WI38 (cell line): Measurements from ENCODE around the gene KIF12.

Source experiments
- H3K4me3 ChIP-seq: 2 replicates; pipeline ENCODE4 v1.5.1; 2011; ENCODE audit warnings: low read depth, mild to moderate bottlenecking, control low read depth, low read length
- TF ChIP-seq, protein P1 (sequence below): IDR thresholded peaks from 2 replicates; pipeline ENCODE4 v1.5.1; 2012; ENCODE audit warnings: low read depth, mild to moderate bottlenecking, control low read depth, low read length

Gene KIF12

GRCh38 chr9:114098936-114099668, at the start of gene KIF12:
Gene KIF12, minus strand, starts transcription at chr9:114099292. Its CDS starts 16 bp downstream, at chr9:114099276.
- TF ChIP-seq, protein P1, sequence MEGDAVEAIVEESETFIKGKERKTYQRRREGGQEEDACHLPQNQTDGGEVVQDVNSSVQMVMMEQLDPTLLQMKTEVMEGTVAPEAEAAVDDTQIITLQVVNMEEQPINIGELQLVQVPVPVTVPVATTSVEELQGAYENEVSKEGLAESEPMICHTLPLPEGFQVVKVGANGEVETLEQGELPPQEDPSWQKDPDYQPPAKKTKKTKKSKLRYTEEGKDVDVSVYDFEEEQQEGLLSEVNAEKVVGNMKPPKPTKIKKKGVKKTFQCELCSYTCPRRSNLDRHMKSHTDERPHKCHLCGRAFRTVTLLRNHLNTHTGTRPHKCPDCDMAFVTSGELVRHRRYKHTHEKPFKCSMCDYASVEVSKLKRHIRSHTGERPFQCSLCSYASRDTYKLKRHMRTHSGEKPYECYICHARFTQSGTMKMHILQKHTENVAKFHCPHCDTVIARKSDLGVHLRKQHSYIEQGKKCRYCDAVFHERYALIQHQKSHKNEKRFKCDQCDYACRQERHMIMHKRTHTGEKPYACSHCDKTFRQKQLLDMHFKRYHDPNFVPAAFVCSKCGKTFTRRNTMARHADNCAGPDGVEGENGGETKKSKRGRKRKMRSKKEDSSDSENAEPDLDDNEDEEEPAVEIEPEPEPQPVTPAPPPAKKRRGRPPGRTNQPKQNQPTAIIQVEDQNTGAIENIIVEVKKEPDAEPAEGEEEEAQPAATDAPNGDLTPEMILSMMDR = no peak
- H3K4me3 ChIP-seq = no peak within 1 kb of the TSS

GRCh38 chr9:114146735-114147134, 47.6 kb upstream of the KIF12 start:
- TF ChIP-seq, protein P1 = no peak

GRCh38 chr9:114143234-114143633, 44.1 kb upstream of the KIF12 start:
- no peak overlapping the region for H3K4me3 ChIP-seq
- TF ChIP-seq, protein P1 = no peak

More at GRCh38 chr9:114146735-114147134, 47.6 kb upstream of the KIF12 start:
- H3K4me3 ChIP-seq = no peak overlapping the region

DNA sequence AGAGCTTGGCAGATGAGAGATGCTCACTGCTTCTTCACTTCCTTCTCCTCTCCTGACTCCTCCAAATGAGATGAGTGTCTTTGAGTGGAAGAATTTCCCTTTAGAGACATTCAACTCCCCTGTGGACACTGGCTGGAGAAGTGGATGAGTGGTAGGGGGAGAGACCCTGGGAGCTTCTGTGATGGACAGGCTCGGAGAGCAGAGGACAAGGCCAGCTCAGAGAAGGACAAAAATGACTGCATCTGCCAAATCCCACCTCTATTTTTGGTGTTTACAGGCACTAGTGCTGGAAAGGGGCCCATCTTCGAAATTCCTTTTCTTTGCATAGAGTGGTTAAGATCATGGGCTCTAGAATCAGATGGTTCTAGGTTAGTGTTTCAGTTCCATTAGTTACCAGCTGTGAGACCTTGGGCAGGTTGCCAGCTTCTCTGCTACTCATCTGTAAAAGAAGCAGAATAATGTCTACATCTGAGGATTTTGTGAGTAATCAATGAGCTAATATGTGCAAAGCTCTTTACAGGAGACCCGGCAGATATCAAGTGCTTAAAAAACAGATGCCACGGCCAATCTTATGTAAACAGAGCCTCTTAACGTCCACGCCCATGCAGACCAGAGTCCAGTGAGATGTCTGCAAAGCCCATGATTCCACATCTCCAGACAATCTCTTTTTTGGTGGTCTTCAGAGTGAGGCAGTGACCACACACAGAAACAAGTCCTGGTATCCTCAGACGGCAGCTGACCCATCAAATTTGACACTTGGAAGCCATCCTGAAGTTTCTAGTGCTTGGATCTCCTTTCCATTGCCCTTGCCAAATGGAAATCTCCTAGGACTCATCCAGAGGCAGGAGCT, 42.7 kb upstream of the KIF12 start:
- TF ChIP-seq, protein P1 = no peak
- H3K4me3 ChIP-seq = no peak overlapping the region

GRCh38 chr9:114140850-114141249, 41.8 kb upstream of the KIF12 start:
- TF ChIP-seq, protein P1 = no peak
- H3K4me3 ChIP-seq = no peak overlapping the region

GRCh38 chr9:114140401-114140800, 41.3 kb upstream of the KIF12 start:
- TF ChIP-seq, protein P1 = no peak
- H3K4me3 ChIP-seq = no peak overlapping the region

DNA sequence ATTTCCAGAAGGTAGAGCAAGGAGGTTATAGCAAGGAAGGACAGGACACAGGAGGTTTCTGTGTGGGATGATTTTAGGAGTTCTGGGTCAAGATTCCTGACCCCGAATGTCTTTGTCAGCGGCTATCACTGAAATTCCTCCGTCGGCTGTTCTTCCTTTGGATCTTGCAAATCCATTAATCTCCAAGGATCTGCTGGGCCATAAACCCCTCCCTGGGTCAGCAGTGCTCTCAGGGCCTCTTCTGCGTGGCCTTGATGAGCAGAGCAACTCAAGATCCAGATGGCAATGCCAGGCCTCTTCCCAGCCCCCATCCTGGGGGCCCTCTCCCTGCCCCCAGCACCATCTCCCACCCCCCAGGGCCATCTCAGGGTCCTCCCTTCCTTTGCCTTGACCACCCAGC, 40.0 kb upstream of the KIF12 start:
- H3K4me3 ChIP-seq = no peak overlapping the region
- TF ChIP-seq, protein P1 = no peak
